EL (cell line): ENCODE results near the gene TTLL5.

Experiments used
- DNase-seq: peaks from one replicate; pipeline ENCODE4 v3.0.0-alpha.2; 2016

TTLL5 gene

DNA sequence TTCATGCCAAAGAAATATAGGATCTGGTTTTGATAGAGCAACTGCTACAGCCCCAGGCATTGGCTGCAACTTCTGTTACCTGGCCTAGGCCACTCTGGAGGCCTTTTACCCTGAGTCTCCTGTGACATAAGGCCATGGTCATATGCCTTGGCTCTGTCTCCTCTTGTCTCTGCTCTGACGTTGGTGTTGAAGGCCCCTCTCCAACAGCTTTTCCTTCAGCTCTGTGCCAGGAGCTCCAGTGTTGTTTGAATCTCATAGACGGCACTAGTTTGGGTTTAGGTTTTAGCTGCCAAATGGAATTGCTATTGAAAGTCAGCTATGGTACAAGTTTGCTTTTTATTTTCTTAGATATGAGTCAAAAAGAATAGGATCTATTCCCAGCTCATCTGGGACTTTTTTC, 41.1 kb downstream of the TTLL5 start:
- DNase-seq = no peak

DNA sequence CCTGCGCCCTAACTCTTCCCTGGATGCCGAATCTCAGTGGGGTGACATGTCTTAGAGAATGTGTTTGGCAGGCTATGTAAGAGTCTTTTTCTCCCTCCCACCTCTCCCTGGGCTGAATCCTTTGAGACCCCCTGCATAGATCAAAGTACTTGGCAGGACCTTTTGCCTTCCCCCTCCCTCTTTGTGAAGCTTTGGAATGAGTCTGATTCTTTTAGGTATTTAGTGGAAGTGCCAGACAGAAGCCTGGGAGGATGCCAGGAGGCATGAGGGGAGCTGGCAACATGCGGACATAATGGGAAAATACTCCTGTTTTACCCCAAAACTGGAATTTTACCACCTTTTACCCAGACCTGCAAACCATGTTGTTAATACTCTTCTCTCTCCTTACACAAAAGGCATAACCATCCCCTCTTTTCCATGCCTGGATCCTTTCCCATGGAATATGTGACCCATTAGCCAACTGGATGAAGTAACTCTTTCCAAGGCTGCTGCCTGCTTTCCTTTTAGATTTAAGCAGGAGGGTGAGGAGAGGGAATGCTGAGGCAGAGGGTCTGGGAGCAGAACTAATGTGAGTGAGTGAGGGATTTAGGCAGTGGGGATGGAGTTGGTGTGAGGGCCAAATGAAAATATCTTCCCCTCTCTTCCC, 41.7 kb downstream of the TTLL5 start:
- no peak for DNase-seq

DNA sequence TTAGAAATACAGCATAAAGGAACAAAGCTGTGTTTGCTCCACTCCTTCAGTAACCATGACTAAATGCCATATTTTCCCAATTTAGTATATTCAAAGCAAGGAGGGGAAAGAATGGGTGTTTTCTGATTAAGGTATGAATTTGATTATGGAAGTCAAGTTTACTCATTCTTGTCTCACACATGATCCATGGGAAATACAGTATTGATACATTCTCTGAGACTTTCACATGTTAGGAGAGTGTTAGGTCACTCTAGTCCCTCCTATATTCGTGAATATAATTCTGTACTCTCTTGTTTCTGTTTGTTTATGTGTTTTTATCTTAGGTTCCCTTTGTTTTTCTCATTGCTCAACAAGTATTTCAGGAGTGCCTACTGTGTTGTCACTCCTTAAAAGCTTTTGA, 42.4 kb downstream of the TTLL5 start:
- no peak for DNase-seq

DNA sequence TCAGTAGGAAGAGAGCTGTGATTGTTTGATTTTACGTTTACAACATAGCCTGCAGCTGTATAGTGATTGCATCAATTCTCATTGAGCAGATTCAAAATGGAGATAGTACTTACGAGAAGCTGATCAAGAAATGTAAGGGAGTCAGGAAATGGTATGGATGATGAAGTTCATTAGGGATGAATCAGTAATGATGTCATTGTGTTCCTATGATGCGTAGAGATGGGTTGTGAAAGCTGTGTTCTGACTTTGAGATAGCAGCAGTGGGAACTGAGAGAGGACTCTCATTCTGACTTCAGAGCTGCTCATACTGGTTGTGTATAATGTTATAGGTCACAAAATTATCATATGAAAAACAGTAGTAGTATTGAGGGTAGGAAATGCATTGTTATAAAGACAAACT, 44.0 kb downstream of the TTLL5 start:
- peak; percentile 6 for DNase-seq

DNA sequence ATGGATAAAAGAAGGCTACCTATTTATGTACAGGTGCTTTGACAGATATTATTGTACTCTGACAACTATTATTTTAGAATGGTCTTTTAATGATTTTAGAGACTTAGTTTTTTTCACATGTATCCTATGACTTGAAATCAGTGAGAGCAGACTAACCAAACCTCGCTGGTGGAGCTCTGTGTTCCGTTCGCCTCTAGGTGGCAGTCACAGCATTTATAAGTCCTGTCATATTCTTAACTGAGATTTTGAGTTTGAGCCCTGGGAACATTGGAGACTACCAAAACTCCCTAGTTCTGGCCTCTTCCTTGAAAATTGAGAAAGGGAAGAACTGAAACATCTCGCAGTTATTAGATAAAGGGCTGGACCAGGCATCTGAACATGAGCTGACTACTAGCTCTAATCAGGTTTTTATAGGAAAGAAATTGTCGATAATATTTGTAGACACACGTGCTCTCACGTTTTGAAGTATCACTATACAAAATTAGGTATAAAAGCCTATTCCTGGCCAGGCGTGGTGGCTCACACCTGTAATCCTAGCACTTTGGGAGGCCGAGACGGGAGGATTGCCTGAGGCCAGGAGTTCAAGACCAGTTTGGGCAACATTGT, 48.3 kb downstream of the TTLL5 start:
- peak; percentile 75 for DNase-seq

DNA sequence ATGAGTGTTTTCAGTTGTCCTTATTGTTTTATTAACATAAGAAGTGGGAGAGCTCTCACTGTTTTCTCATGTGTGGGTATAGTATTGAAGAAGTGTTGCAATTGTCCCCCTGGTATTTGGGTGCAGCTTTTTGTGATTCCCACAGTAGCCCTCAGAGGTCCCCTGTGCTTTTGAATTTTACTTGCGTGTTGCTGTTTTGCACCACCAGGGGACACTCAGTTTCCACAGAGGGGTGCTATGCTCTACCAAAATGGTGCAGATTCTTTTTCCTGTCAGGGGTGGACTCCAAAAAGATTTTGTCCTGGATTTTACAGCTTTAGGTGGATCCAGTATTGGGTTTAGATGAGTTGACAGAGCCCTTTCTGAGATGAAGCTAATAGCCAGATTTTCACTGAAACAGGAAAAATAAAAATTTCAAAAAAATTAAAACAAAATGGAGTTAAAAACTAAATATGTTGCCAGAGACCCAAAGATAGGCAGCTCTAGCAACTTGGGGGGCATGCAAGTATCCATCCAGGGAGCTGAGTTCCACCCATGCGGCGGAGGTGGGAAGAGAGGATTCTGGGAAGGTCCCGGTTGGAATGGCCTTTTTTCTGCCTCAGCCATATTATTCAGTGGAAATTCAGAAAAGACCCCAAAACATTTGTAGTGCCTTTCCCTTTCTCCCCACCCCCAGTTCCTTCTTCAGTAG, 50.2 kb downstream of the TTLL5 start:
- peak; percentile 63 for DNase-seq

DNA sequence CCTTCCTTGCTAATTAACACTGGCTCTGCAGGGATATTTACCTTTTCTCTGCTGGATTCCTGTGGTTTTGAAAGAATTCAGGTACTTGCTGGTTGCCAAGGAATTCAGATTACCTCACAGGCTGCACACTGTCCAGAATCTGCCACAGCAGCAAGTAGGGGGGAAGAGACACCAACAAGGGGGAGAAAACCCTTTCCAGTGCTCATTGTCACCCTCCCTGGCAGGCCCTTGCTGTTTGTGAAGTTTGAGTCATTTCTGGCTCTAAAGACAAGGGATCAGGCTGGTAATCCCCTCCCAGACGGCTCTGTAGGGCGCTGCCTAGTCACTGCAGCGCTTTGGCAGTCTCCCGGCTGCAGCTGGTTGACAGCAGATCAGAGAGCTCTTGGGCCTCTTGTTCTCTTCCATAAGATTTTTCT, 50.8 kb downstream of the TTLL5 start:
- DNase-seq = peak; percentile 83

DNA sequence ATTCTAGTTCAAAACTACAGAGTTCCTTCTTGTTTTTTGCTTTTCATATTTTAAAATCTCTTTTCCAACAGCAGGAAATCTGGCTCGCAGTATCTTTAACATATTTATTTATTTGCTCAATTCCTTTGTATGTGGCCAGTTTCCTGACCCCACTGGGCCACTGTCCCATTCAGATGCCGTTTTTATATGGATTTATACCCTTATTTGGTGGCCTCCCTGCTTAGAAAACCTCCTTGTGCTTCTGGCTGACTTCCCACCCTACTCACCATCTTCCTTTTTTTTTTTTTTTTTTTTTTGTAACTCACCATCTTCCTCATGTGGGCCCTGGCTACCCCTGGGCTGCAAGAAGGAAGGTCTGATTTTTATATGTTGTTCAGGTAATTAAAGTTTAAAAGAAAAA, 53.9 kb downstream of the TTLL5 start:
- DNase-seq = peak; percentile 8

DNA sequence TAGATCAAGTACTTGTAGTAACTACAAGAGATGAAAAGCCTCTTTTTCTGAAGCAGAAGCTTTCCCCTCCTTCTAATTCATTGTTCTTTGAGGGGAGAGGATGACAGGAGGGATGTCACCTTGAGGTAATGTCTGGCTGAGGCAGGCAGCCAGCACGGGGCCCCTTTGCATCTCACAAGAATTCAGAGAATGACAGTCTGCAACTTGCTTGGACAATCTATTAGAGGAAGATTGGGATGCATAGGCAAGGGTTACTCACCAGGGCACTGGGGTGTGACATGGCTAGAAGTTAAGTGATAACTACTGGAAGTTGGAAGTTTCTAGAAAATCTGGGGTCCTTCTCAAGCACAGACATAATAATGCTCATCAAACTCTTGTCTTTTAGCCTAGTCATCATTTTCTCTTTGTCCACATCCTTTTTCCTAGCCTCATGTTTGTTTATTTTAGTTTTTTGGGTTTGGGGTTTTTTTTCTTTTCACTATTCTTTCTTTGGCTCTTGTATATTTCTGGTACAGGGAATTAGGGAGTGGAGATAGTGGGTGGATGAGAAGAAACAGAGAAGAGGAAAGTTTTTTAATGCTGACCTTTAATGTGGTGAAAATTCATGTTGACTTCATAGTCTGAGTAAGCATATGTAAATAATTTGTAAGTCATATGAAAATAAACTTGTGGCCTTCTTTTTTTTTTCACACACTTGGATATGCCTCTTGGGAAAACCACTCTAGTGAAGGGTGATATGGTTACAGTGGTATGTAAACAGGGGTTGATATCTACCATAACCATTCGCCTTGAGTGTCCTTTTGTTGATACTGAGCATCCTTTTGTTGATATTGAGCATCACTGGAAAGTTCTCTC, 55.1 kb downstream of the TTLL5 start:
- peak; percentile 63 for DNase-seq

DNA sequence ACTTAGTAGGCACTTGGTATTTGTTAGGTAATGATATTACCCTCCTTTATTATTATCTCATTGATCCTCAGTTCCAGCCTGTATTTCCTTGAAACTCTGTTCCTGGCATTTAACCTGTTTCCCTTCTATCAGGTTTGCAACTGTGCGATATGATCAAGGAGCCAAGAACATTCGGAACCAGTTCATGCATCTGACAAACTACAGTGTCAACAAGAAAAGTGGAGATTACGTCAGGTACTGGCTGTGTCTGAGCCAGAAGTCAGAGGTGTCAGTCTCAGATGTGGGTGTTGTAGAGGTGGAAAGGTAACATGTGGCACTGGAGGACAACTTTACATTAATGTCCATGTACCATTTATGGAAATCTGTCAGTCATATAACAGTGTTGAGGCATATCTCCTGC, 56.7 kb downstream of the TTLL5 start:
- no peak for DNase-seq

DNA sequence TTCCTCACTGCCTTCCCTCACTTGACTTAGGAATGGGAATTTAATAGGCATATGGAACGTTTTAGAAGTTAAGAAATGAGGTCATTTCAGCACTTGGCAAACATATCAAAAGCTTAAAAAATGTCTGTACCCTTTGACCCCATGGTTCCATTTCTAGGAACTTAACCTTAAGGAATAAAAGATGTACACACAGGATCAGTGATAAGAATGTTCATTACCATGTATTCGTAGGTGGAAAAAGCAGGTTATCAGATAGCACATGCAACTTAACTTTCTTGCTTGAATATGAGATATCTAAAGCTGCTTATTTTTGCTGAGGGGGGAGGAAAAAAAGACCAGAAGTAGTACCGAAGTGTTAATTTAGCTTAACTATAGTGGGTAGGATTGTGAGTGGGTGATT, 57.2 kb downstream of the TTLL5 start:
- no peak for DNase-seq

DNA sequence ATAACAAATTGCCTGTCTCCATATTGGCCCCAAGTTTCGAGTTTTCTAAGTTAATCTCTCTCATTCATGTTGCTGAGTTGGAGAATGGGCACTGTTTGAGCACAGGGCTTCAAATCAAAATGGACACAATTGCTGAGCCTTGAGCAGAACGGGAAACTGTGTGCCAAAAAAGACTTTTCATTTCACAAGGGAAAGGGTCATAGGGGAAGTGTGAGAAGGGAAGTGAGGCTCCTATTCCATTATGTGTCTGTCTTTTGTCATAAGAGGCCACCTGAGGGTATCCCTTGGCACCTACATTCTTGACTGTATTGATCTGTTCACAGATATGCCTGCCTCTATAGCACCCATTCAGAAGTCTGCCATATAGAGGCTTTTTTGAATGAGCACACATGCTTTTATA, 59.1 kb downstream of the TTLL5 start:
- no peak for DNase-seq

DNA sequence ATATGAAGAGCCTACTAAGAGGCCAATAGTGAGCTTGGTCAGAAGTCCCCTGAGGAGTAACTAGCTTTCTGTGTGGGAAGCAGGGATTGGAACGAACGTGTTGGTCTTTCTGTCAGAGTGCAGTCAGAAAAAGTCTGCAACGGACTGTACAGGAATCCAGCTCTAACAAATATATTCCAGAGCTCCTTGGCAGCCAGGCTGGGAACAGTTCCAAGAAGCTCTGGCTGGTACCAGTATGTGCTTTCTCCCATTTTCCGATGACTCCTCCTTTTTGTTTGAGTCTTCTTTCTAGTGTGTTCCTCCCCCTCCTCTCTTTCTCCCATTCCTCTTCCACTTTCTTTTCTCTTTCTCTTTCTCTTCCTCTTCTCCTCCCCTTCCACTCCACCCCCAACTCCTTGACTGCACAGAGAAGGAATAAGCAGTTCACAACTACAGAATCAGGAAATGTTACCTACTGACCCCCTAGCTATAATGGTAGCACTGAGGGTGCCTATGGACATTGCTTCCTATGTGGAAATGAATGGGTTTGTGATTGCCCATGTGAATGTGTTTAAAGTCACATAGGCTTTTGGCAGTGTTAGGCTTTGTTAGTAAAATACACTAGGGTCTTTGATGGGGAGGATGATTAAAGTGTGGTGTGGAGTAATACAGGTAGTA, 59.9 kb downstream of the TTLL5 start:
- peak; percentile 3 for DNase-seq

DNA sequence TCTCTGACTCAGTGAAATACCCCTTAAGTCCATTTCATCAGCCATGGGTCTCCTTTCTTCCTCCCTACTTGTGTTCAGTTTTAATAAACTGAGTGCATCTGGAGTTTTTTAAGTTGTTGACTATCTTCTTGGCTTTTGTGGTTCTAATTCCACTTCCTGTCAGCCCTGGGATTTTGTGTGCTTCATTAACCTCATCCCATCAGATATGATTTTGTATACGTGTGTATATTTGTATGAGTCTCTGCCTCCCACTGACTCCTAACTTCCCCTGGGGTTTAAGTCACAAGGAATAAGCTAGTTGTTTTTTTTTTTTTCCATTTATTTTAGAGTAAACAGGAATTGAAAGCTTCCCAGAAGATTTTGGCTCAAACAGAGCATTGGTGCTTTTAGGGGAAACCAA, 62.7 kb downstream of the TTLL5 start:
- no peak for DNase-seq

DNA sequence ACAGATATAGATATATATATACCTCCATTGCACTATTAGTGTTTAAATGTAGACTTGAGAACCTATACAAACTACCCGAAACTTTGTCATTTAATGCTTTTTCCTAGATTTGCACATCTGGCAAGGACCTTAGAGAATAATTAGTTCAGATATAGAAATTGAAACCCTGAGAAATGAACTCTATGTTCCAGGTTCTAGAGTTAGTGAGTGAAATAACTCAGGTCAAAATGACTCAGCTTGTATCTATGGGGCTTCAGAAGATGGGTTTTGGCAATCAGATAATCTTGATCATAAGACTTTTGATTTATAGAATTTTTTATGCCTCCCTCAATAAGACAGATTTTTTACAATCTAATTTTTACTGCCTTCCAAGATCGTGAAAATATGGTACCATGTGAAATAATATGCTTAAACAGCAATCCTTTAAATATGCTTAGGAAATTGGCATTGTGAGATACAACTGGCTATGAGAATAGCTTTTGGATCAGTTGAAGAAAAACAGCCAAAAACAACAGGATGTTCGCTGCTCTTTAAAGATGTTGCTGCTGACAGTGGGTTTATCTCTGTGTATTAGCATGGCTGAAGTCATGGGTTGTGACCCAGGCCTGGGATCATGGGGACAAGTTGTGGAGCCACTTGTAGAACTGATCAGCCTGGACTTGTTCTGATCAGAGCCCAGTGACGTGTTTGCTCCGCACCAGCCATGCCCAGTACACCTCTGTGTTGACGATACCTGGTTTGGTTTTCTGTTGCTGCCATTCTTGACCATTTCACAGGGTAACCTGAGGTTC, 63.6 kb downstream of the TTLL5 start:
- DNase-seq = no peak

DNA sequence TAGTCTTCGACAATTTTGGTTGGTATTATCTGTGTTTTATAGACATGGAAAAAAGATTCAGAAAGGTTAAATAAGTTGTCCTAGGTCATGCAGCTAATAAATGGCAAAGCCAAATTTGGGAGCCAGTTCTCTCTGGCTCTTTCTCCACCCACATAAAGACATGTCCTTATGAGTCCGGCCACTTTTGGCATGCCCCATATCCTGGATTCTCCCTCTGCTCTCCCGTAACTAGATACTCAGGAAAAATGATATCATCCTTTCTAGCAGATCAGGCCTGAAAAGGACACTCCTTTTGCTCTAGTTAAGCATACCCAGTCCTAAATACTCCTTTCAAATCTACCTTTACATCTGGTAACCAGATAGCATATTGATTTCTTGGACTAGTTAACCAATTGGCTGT, 64.4 kb downstream of the TTLL5 start:
- DNase-seq = peak; percentile 5

DNA sequence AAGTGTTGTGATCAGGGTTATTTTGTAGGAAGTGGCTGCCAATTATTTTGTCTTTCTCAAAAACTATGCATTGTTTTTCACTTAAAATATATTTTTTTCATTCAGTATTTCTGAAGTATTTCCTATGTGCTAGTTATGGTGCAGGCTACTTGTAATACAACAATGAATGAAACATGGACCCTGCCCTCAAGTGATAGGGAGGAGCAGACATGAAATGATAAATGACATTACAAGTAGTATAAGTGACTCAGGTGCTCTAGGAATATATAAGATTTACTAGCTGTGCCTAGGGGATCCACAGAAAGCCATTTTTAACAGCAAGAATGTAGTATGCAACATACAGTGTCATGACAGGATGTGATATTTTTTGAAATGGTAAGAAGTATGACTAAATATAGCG, 65.3 kb downstream of the TTLL5 start:
- no peak for DNase-seq

DNA sequence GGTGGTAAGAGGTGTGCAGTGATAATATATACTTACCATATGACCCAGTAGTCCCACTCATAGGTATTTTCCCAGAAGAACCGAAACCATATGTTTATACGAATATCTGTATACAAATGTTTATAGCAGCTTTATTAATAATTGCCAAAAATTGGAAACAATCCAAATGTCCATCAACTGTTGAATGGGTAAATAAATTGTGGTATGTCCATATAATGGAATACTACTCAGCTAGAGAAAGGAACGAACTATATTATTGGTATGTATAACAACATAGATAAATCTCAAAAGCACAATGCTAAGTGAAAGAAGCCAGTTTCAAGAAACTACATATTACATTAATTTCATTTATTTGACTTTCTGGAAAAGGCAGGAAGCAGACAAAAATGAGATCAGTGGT, 66.1 kb downstream of the TTLL5 start:
- DNase-seq = no peak

DNA sequence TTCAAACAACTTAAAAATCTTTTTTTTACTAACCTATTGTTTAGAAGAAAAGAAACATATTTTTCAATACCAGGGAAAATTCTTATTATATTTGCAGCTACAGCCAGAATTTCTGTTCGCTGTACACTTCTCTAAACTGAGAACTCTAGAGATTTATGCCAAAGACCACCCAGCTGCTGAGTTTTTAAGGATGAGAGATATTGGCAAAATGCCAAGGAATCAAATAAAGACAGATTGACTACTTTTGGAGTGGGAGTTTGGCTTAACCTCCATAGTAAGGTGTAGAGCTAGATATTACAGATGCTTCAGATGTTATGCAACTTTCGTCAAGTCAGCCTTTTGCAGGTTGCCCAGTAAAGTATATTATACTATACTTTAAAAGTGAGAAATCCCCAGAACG, 71.8 kb downstream of the TTLL5 start:
- DNase-seq = no peak

DNA sequence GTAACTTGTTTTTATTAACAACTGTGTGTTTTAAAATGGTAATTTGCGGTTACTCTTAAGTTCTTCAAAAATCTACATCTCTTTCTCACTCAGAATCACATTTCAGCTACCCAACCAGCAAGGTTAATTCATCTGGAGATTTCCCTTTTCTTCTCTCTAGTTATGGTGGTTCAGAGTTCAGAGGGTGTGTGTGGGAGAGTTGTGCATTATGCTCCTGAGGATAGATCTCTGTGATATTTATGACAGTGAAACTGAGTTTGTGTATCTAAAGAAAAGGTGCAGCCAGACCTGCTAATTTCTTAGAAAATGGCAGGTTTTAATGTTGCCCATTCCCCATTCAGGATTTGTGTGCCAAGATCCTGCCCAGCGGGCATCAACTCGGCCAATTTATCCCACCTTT, 73.8 kb downstream of the TTLL5 start:
- DNase-seq = no peak

DNA sequence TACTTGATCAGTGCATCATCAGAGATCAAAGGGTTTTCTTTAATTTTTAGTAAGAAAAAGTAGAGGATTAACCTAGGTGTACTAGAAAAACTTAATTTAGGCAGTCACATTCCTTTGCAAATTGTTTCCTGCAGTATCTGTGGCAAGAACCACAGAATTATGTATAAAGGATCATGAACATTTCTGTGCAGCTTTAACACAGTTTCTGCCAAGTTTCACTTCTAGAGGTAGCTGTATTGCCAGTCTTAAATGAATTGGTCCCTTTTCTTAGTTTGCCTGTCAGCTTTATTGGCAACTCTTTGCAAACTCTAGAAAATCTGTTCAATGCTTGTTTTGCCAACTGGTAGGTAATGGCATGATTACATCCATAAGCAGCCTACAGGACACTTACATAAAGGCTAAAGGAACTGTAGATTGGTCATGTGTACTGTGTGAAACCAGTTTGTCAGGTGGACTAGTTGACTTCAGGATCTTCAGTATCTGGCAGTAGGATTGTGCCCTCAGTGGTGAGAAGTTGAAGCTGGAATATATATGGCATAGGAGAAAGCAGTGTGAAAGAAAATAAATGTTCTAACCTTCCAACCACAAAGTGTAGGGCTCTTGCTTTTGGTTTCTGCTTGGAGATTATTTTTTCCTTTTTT, 75.9 kb downstream of the TTLL5 start:
- DNase-seq = no peak

DNA sequence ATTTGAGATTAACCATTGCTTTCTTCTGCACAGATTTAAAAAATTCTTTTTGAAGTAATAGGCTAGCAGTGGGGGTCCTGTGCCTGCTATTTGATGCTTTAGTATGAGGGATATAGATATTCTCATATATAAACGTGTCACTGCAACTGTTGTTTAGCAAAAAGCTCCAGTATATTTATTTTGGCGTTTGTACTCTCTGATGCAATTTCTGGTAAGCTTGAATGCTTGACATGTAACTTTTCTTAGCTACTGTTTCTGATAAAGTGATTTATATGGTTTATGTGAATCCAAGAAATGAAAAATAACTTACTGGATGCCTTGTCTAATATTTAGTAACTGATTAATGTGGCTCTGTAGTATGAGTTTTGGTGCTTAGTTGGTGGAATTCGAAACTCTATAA, 77.1 kb downstream of the TTLL5 start:
- no peak for DNase-seq
